ENCODE measurements around the gene PCDHGA2.
"Not testable (repeated sequence)": the region's sequence is repeated elsewhere in the genome, so short reads cannot be mapped to it uniquely, and the experiment has no call there.

Gene PCDHGA2

GRCh38 chr5:141362719-141363118 lies 24.2 kb downstream of the PCDHGA2 start:
- H3K27me3 ChIP-seq (ENCODE audit: control insufficient read depth in 2 of 2, insufficient read depth in 2 of 2, low read length in 2 of 2) = peaks cover 0 to 6% of the 10 kb centered on the region in 2 donors
- peaks cover 25 to 41% of the 10 kb centered on the region in 2 donors for H3K9me3 ChIP-seq (ENCODE audit: control insufficient read depth in 2 of 2, low read length in 2 of 2)
- no peak overlapping the region for H3K27ac ChIP-seq (ENCODE audit: low read depth in 2 of 2, low read length in 2 of 2)
- H3K36me3 ChIP-seq (ENCODE audit: control insufficient read depth in 2 of 2, insufficient read depth in 2 of 2, low read length in 2 of 2) = no peaks in the 10 kb centered on the region
- H3K4me1 ChIP-seq (ENCODE audit: control insufficient read depth in 2 of 2, insufficient read depth in 2 of 2, low read length in 2 of 2) = no peaks in the 10 kb centered on the region
- no peak overlapping the region for H3K4me3 ChIP-seq (ENCODE audit: low read length in 2 of 2)
- H3K9ac ChIP-seq (ENCODE audit: low read depth in 1 of 2, low read length in 2 of 2) = no peak overlapping the region

DNA sequence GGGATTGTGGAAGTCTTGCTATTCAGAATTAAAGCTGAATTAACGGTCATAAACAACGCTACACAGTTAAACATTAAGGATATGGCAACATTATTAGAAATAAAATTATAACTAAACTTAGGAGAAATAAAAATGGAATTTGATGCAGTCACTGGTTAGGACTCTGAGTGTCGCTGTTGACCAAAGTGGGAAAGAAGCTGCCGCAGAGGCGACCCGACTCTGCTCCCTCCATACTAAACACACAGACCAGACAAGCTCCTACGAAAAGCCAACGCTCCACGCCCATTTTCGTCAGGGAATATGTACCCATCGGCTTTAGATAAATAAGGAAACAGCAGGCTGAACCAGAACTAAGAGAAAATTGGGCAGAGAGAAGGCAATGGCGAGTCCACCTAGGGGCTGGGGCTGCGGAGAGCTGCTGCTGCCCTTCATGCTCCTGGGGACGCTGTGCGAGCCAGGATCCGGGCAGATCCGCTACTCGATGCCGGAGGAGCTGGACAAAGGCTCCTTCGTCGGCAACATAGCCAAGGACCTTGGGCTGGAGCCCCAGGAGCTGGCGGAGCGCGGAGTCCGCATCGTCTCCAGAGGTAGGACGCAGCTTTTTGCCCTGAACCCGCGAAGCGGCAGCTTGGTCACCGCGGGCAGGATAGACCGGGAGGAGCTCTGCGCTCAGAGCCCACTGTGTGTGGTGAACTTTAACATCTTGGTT lies 25.5 kb downstream of the PCDHGA2 start, which contains the start of gene PCDHGA5:
Gene PCDHGA5 (plus strand): TSS at position 211 of the 709 bp plus-strand sequence. CDS start 169 bp downstream, at position 380.
- H3K4me1 ChIP-seq (ENCODE audit: control insufficient read depth in 2 of 2, insufficient read depth in 2 of 2, low read length in 2 of 2) = no peaks in the 10 kb centered on the region
- no peak within 1 kb of the TSS for H3K27ac ChIP-seq (ENCODE audit: low read depth in 2 of 2, low read length in 2 of 2)
- no peak within 1 kb of the TSS for H3K9ac ChIP-seq (ENCODE audit: low read depth in 1 of 2, low read length in 2 of 2)
- peaks cover 0 to 6% of the 10 kb centered on the region in 2 donors for H3K27me3 ChIP-seq (ENCODE audit: control insufficient read depth in 2 of 2, insufficient read depth in 2 of 2, low read length in 2 of 2)
- H3K9me3 ChIP-seq (ENCODE audit: control insufficient read depth in 2 of 2, low read length in 2 of 2) = peaks cover 25 to 41% of the 10 kb centered on the region in 2 donors
- no peak within 1 kb of the TSS for H3K4me3 ChIP-seq (ENCODE audit: low read length in 2 of 2)
- no peaks in the 10 kb centered on the region for H3K36me3 ChIP-seq (ENCODE audit: control insufficient read depth in 2 of 2, insufficient read depth in 2 of 2, low read length in 2 of 2)

GRCh38 chr5:141366016-141366896 lies 27.7 kb downstream of the PCDHGA2 start:
- Histone ChIP-seq H3K9me3 (ENCODE audit: control insufficient read depth in 2 of 2, low read length in 2 of 2) (peaks cover 29 to 45% of the 10 kb centered on the region in 2 donors), H3K36me3 (ENCODE audit: control insufficient read depth in 2 of 2, insufficient read depth in 2 of 2, low read length in 2 of 2) (no peaks in the 10 kb centered on the region), H3K27ac (ENCODE audit: low read depth in 2 of 2, low read length in 2 of 2) (no peak overlapping the region), H3K4me1 (ENCODE audit: control insufficient read depth in 2 of 2, insufficient read depth in 2 of 2, low read length in 2 of 2) (no peaks in the 10 kb centered on the region), H3K4me3 (ENCODE audit: low read length in 2 of 2) (no peak overlapping the region), H3K9ac (ENCODE audit: low read depth in 1 of 2, low read length in 2 of 2) (no peak overlapping the region), H3K27me3 (ENCODE audit: control insufficient read depth in 2 of 2, insufficient read depth in 2 of 2, low read length in 2 of 2) (peaks cover 0 to 6% of the 10 kb centered on the region in 2 donors)

- no peaks in the 10 kb centered on the region for H3K4me1 ChIP-seq (ENCODE audit: control insufficient read depth in 2 of 2, insufficient read depth in 2 of 2, low read length in 2 of 2)
- peak within 1 kb of the TSS; percentile 46 to 58 for H3K4me3 ChIP-seq (ENCODE audit: low read length in 2 of 2)
- H3K27ac ChIP-seq (ENCODE audit: low read depth in 2 of 2, low read length in 2 of 2) = no peak within 1 kb of the TSS
- H3K36me3 ChIP-seq (ENCODE audit: control insufficient read depth in 2 of 2, insufficient read depth in 2 of 2, low read length in 2 of 2) = no peaks in the 10 kb centered on the region
- peaks cover 39 to 43% of the 10 kb centered on the region in 2 donors for H3K9me3 ChIP-seq (ENCODE audit: control insufficient read depth in 2 of 2, low read length in 2 of 2)
- H3K9ac ChIP-seq (ENCODE audit: low read depth in 1 of 2, low read length in 2 of 2) = no peak within 1 kb of the TSS
- peaks cover 0 to 4% of the 10 kb centered on the region in 2 donors for H3K27me3 ChIP-seq (ENCODE audit: control insufficient read depth in 2 of 2, insufficient read depth in 2 of 2, low read length in 2 of 2)
These were observed 31.7 kb downstream of the PCDHGA2 start, which contains the start of gene PCDHGB3 for GRCh38 chr5:141369994-141370848. Gene PCDHGB3 (plus strand): TSS chr5:141370242. CDS start chr5:141370395, 153 bp downstream.

- Histone ChIP-seq H3K36me3 (ENCODE audit: control insufficient read depth in 2 of 2, insufficient read depth in 2 of 2, low read length in 2 of 2) (no peaks in the 10 kb centered on the region), H3K9me3 (ENCODE audit: control insufficient read depth in 2 of 2, low read length in 2 of 2) (peaks cover 34 to 37% of the 10 kb centered on the region in 2 donors), H3K9ac (ENCODE audit: low read depth in 1 of 2, low read length in 2 of 2) (no peak overlapping the region), H3K4me1 (ENCODE audit: control insufficient read depth in 2 of 2, insufficient read depth in 2 of 2, low read length in 2 of 2) (no peaks in the 10 kb centered on the region), H3K27ac (ENCODE audit: low read depth in 2 of 2, low read length in 2 of 2) (no peak overlapping the region), H3K4me3 (ENCODE audit: low read length in 2 of 2) (peak overlapping the region; percentile 11 to 14), H3K27me3 (ENCODE audit: control insufficient read depth in 2 of 2, insufficient read depth in 2 of 2, low read length in 2 of 2) (no peaks in the 10 kb centered on the region)
These were observed 33.3 kb downstream of the PCDHGA2 start for GRCh38 chr5:141371572-141372475.

DNA sequence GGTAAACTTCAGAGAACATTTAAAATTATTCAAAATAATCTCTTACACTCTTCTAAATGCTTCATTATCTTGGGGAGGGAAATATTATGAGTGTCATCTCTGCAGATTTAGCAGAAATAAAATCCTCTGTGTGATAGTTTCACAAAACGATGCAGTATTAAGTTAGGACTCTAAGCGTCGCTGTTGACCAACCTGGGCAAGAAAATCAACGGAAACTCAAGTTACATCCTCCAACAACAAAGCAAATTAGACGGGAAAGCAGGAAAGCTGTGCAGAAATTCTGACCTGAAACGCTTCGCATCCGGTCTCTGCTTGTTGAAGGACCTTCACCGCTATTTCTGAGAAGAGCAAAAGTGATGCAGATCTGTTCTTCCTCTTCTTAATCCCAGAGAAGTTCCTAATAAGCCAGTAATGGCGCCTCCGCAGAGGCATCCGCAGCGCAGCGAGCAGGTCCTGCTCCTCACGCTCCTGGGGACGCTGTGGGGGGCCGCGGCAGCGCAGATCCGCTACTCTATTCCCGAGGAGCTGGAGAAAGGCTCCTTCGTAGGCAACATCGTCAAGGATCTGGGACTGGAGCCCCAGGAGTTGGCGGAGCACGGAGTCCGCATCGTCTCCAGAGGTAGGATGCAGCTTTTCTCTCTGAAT lies 35.2 kb downstream of the PCDHGA2 start, which contains the start of gene PCDHGA6:
Gene PCDHGA6 (plus strand): TSS at position 219 of the 645 bp plus-strand sequence. CDS start 193 bp downstream, at position 412.
- H3K27me3 ChIP-seq (ENCODE audit: control insufficient read depth in 2 of 2, insufficient read depth in 2 of 2, low read length in 2 of 2) = no peaks in the 10 kb centered on the region
- H3K27ac ChIP-seq (ENCODE audit: low read depth in 2 of 2, low read length in 2 of 2) = no peak within 1 kb of the TSS
- H3K4me1 ChIP-seq (ENCODE audit: control insufficient read depth in 2 of 2, insufficient read depth in 2 of 2, low read length in 2 of 2) = no peaks in the 10 kb centered on the region
- peaks cover 34 to 37% of the 10 kb centered on the region in 2 donors for H3K9me3 ChIP-seq (ENCODE audit: control insufficient read depth in 2 of 2, low read length in 2 of 2)
- H3K9ac ChIP-seq (ENCODE audit: low read depth in 1 of 2, low read length in 2 of 2) = no peak within 1 kb of the TSS
- H3K36me3 ChIP-seq (ENCODE audit: control insufficient read depth in 2 of 2, insufficient read depth in 2 of 2, low read length in 2 of 2) = no peaks in the 10 kb centered on the region
- peak within 1 kb of the TSS in 1 of 2 donors; percentile 15 for H3K4me3 ChIP-seq (ENCODE audit: low read length in 2 of 2)

DNA sequence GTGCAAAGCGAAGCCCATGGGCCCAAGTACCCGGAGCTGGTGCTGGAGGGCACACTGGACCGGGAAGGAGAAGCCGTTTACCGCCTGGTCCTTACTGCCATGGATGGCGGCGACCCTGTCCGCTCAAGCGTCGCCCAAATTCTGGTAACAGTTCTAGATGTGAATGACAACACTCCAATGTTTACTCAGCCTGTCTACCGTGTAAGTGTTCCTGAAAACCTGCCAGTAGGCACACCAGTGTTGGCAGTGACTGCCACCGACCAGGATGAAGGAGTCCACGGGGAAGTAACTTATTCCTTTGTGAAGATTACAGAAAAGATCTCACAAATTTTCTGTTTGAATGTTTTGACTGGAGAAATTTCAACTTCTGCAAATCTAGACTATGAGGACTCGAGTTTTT lies 36.1 kb downstream of the PCDHGA2 start:
- H3K4me3 ChIP-seq (ENCODE audit: low read length in 2 of 2) = peak overlapping the region in 1 of 2 donors; percentile 15
- peaks cover 34 to 37% of the 10 kb centered on the region in 2 donors for H3K9me3 ChIP-seq (ENCODE audit: control insufficient read depth in 2 of 2, low read length in 2 of 2)
- H3K27ac ChIP-seq (ENCODE audit: low read depth in 2 of 2, low read length in 2 of 2) = no peak overlapping the region
- no peak overlapping the region for H3K9ac ChIP-seq (ENCODE audit: low read depth in 1 of 2, low read length in 2 of 2)
- no peaks in the 10 kb centered on the region for H3K4me1 ChIP-seq (ENCODE audit: control insufficient read depth in 2 of 2, insufficient read depth in 2 of 2, low read length in 2 of 2)
- H3K27me3 ChIP-seq (ENCODE audit: control insufficient read depth in 2 of 2, insufficient read depth in 2 of 2, low read length in 2 of 2) = no peaks in the 10 kb centered on the region
- no peaks in the 10 kb centered on the region for H3K36me3 ChIP-seq (ENCODE audit: control insufficient read depth in 2 of 2, insufficient read depth in 2 of 2, low read length in 2 of 2)

- not testable (repeated sequence) for H3K4me3 ChIP-seq (ENCODE audit: low read length in 2 of 2)
These were observed 37.0 kb downstream of the PCDHGA2 start for GRCh38 chr5:141375444-141376155.

More at GRCh38 chr5:141375444-141376155, 37.0 kb downstream of the PCDHGA2 start:
- peaks cover 28 to 37% of the 10 kb centered on the region in 2 donors for H3K9me3 ChIP-seq (ENCODE audit: control insufficient read depth in 2 of 2, low read length in 2 of 2)
- not testable (repeated sequence) for H3K36me3 ChIP-seq (ENCODE audit: control insufficient read depth in 2 of 2, insufficient read depth in 2 of 2, low read length in 2 of 2); H3K9ac ChIP-seq (ENCODE audit: low read depth in 1 of 2, low read length in 2 of 2); H3K4me1 ChIP-seq (ENCODE audit: control insufficient read depth in 2 of 2, insufficient read depth in 2 of 2, low read length in 2 of 2); H3K27me3 ChIP-seq (ENCODE audit: control insufficient read depth in 2 of 2, insufficient read depth in 2 of 2, low read length in 2 of 2); H3K27ac ChIP-seq (ENCODE audit: low read depth in 2 of 2, low read length in 2 of 2)

All from mucosa of rectum (tissue), 2 donors.